ENCODE measurements around the gene CEACAM6. TPM values are rescaled to one million over a fixed set of nuclear protein-coding genes. Genes with fewer than 3 reads are reported as not detected.

CEACAM6 gene
- polyA plus RNA-seq, 1 experiment: not detected

GRCh38 chr19:41740415-41741243, 14.7 kb upstream of the CEACAM6 start:
- no peak for DNase-seq (ENCODE audit: low read depth)
- TF ChIP-seq CTCF (IDR thresholded peaks at IDR 0.05; ENCODE audit: insufficient read depth, low read depth, low read length): no peak
- Histone ChIP-seq H3K27me3 (ENCODE audit: control insufficient read depth, insufficient read depth, low read length) (no peaks in the 10 kb centered on the region), H3K4me3 (ENCODE audit: low read depth, low read length) (no peak overlapping the region), H3K36me3 (ENCODE audit: control insufficient read depth, insufficient read depth, low read length) (no peaks in the 10 kb centered on the region)
- ChIA-PET POLR2A (no interaction called here), CTCF (interaction anchor here (0.7 to 1.8 kb wide), 4 partner anchors 10 to 99 kb away, joined by 3 to 7 read pairs (median 4); no protein-coding TSS in a partner anchor)

GRCh38 chr19:41741244-41741554, 14.1 kb upstream of the CEACAM6 start:
- H3K36me3 ChIP-seq (ENCODE audit: control insufficient read depth, insufficient read depth, low read length): no peaks in the 10 kb centered on the region
- TF ChIP-seq CTCF (IDR thresholded peaks at IDR 0.05; ENCODE audit: insufficient read depth, low read depth, low read length): no peak
- CTCF ChIA-PET: interaction anchor here (1.8 kb wide), 1 partner anchor 99 kb away, joined by 7 read pairs; no protein-coding TSS in a partner anchor
- POLR2A ChIA-PET: no interaction called here
- no peaks in the 10 kb centered on the region for H3K27me3 ChIP-seq (ENCODE audit: control insufficient read depth, insufficient read depth, low read length)
- H3K4me3 ChIP-seq (ENCODE audit: low read depth, low read length): no peak overlapping the region
- DNase-seq (ENCODE audit: low read depth): no peak

GRCh38 chr19:41744850-41745249, 10.5 kb upstream of the CEACAM6 start:
- CTCF ChIA-PET: interaction anchor here (1.0 to 2.5 kb wide), 3 partner anchors 8 to 105 kb away, joined by 3 to 5 read pairs (median 4); no protein-coding TSS in a partner anchor

GRCh38 chr19:41745756-41746155, 9.6 kb upstream of the CEACAM6 start:
- no peak for TF ChIP-seq CTCF (IDR thresholded peaks at IDR 0.05; ENCODE audit: insufficient read depth, low read depth, low read length)
- Histone ChIP-seq H3K36me3 (ENCODE audit: control insufficient read depth, insufficient read depth, low read length) (no peaks in the 10 kb centered on the region), H3K4me3 (ENCODE audit: low read depth, low read length) (no peak overlapping the region), H3K27me3 (ENCODE audit: control insufficient read depth, insufficient read depth, low read length) (peaks cover 1% of the 10 kb centered on the region; the same call in 1 of the 2 replicates)
- DNase-seq (ENCODE audit: low read depth): no peak
- CTCF ChIA-PET: interaction anchor here (0.7 to 3.4 kb wide), 6 partner anchors 7 to 175 kb away, joined by 3 to 17 read pairs (median 4); no protein-coding TSS in a partner anchor
- POLR2A ChIA-PET: no interaction called here

More at GRCh38 chr19:41744850-41745249, 10.5 kb upstream of the CEACAM6 start:
- Histone ChIP-seq H3K4me3 (ENCODE audit: low read depth, low read length) (no peak overlapping the region), H3K27me3 (ENCODE audit: control insufficient read depth, insufficient read depth, low read length) (no peaks in the 10 kb centered on the region; the same call in 1 of the 2 replicates), H3K36me3 (ENCODE audit: control insufficient read depth, insufficient read depth, low read length) (no peaks in the 10 kb centered on the region)
- POLR2A ChIA-PET: no interaction called here
- DNase-seq (ENCODE audit: low read depth): no peak
- TF ChIP-seq CTCF (IDR thresholded peaks at IDR 0.05; ENCODE audit: insufficient read depth, low read depth, low read length): no peak

GRCh38 chr19:41746593-41747227, 8.6 kb upstream of the CEACAM6 start:
- CTCF ChIA-PET: interaction anchor here (0.7 to 3.4 kb wide), 6 partner anchors 11 to 176 kb away, joined by 3 to 17 read pairs (median 4); no protein-coding TSS in a partner anchor
- peak; percentile 64 for TF ChIP-seq CTCF (IDR thresholded peaks at IDR 0.05; ENCODE audit: insufficient read depth, low read depth, low read length)
- POLR2A ChIA-PET: no interaction called here
- Histone ChIP-seq H3K36me3 (ENCODE audit: control insufficient read depth, insufficient read depth, low read length) (no peaks in the 10 kb centered on the region), H3K27me3 (ENCODE audit: control insufficient read depth, insufficient read depth, low read length) (peaks cover 3% of the 10 kb centered on the region; the same call in 1 of the 2 replicates), H3K4me3 (ENCODE audit: low read depth, low read length) (no peak overlapping the region)
- DNase-seq (ENCODE audit: low read depth): no peak
